Measurements from ENCODE around the gene BARD1.

GRCh38 chr2:214737188-214737587, 72.3 kb downstream of the BARD1 start:
- no peak for TF ChIP-seq CTCF (conservative IDR thresholded peaks at IDR 0.05; ENCODE audit: low read depth, low read length)
- no peak for TF ChIP-seq EZH2 (IDR thresholded peaks at IDR 0.05; ENCODE audit: borderline replicate concordance, low read depth, low read length, poor library complexity, severe bottlenecking)
